ENCODE measurements around the gene KIAA0930. TPM values are rescaled to one million over a fixed set of nuclear protein-coding genes. Genes with fewer than 3 reads are reported as not detected.

The KIAA0930 gene
- total and polyA plus RNA-seq, 2 experiments from 2014 or later = 8.6 to 50.9 TPM

- Histone ChIP-seq H3K9me3 (ENCODE audit: low read depth) (peaks cover 3% of the 10 kb centered on the region), H3K4me2 (ENCODE audit: unreplicated experiment) (no peak overlapping the region), H3K79me2 (ENCODE audit: insufficient read depth) (peaks cover 5% of the 10 kb centered on the region; the same call in 1 of the 2 replicates), H3K36me3 (ENCODE audit: low read depth) (no peaks in the 10 kb centered on the region), H3F3A (ENCODE audit: insufficient read depth) (no peaks in the 10 kb centered on the region), H3K27me3 (replicated peaks; ENCODE audit: insufficient read depth) (no peaks in the 10 kb centered on the region), H3K27ac (no peak overlapping the region), H2AFZ (no peak overlapping the region), H3K9me2 (ENCODE audit: insufficient read depth) (no peaks in the 10 kb centered on the region), H4K20me1 (ENCODE audit: insufficient read depth) (no peaks in the 10 kb centered on the region), H3K9ac (no peak overlapping the region), H3K4me3 (no peak overlapping the region), H3K4me1 (ENCODE audit: insufficient read depth) (peaks cover 8% of the 10 kb centered on the region)
- no peak for DNase-seq
- in situ Hi-C loops (cut with MboI) = no loop called here
- TF ChIP-seq EZH2 (IDR thresholded peaks at IDR 0.05; ENCODE audit: insufficient read depth, poor library complexity, severe bottlenecking) = no peak
- no peak for TF ChIP-seq EZH2phosphoT487 (IDR thresholded peaks at IDR 0.05; ENCODE audit: insufficient read depth, low read depth)
- WGBS, 2 experiments (ENCODE audit: low coverage in 1 of 2, low lambda C conversion rate in 2 of 2, missing lambda C conversion rate in 2 of 2) = 92 to 98% methylated on average over 1 of the region's 1 CpG
Observed at GRCh38 chr22:45144916-45145315, 95.8 kb downstream of the KIAA0930 start.

GRCh38 chr22:45142376-45142775 is 98.3 kb downstream of the KIAA0930 start:
- H3K9me2 ChIP-seq (ENCODE audit: insufficient read depth) = no peaks in the 10 kb centered on the region
- H3K9me3 ChIP-seq (ENCODE audit: low read depth) = peaks cover 3% of the 10 kb centered on the region
- H3K79me2 ChIP-seq (ENCODE audit: insufficient read depth) = no peaks in the 10 kb centered on the region
- H3K27ac ChIP-seq = no peak overlapping the region
- no peak overlapping the region for H3K4me2 ChIP-seq (ENCODE audit: unreplicated experiment)
- no peak overlapping the region for H3K4me3 ChIP-seq
- no peak overlapping the region for H3K9ac ChIP-seq
- 88 to 91% methylated on average over 4 to 15 of the region's 15 CpGs for WGBS, 2 experiments (ENCODE audit: low coverage in 1 of 2, low lambda C conversion rate in 2 of 2, missing lambda C conversion rate in 2 of 2)
- H4K20me1 ChIP-seq (ENCODE audit: insufficient read depth) = no peaks in the 10 kb centered on the region
- no peaks in the 10 kb centered on the region for H3K27me3 ChIP-seq (replicated peaks; ENCODE audit: insufficient read depth)
- no peak for DNase-seq
- in situ Hi-C loops (cut with MboI) = no loop called here
- no peaks in the 10 kb centered on the region for H3K4me1 ChIP-seq (ENCODE audit: insufficient read depth)
- no peak for TF ChIP-seq EZH2phosphoT487 (IDR thresholded peaks at IDR 0.05; ENCODE audit: insufficient read depth, low read depth)
- no peak for TF ChIP-seq EZH2 (IDR thresholded peaks at IDR 0.05; ENCODE audit: insufficient read depth, poor library complexity, severe bottlenecking)
- H3F3A ChIP-seq (ENCODE audit: insufficient read depth) = no peaks in the 10 kb centered on the region
- H3K36me3 ChIP-seq (ENCODE audit: low read depth) = no peaks in the 10 kb centered on the region
- H2AFZ ChIP-seq = no peak overlapping the region

MicroRNA genes within 50 kb of the gene (microRNA counts, 767-probe panel; counts per million panel counts)
- microRNA hsa-miR-1249 = 447 counts per million, percentile 86 among the panel's probes with 10 or more counts

Small RNAs within 50 kb of the gene (microRNA-seq; reads per million reads assigned to microRNA genes)
- gene MIR1249 (ENCODE audit: borderline number of aligned reads) = 31.2 reads per million, percentile 34 among the genes with 10 or more reads in this experiment

Small RNAs within 50 kb of the gene (small RNA-seq; reads per million reads assigned to genes)
- not detected for gene MIR1249 (ENCODE audit: low read depth, low replicate concordance)

Other genes with a start within 250 kb of the KIAA0930 start
- gene PHF21B, start 230.9 kb downstream of the KIAA0930 start, total RNA-seq (2014; rRNA removed; shearing (Covaris generic)) = not detected in 2 replicates
- not detected in 2 replicates for gene PHF21B, start 230.9 kb downstream of the KIAA0930 start, polyA plus RNA-seq (2016; fragmentation: Nextera tagmentation; extraction: Ambion mirVana)
- 30.8 and 91.7 TPM in 2 replicates for gene NUP50, start 77.0 kb downstream of the KIAA0930 start, total RNA-seq (2014; rRNA removed; shearing (Covaris generic))
- 21.1 and 22.3 TPM in 2 replicates for gene NUP50, start 77.0 kb downstream of the KIAA0930 start, polyA plus RNA-seq (2016; fragmentation: Nextera tagmentation; extraction: Ambion mirVana)
- not detected in 2 replicates for gene UPK3A, start 44.1 kb upstream of the KIAA0930 start, total RNA-seq (2014; rRNA removed; shearing (Covaris generic))
- not detected in 2 replicates for gene UPK3A, start 44.1 kb upstream of the KIAA0930 start, polyA plus RNA-seq (2016; fragmentation: Nextera tagmentation; extraction: Ambion mirVana)
- gene FAM118A, start 69.0 kb upstream of the KIAA0930 start, total RNA-seq (2014; rRNA removed; shearing (Covaris generic)) = 5.2 and 11.1 TPM in 2 replicates
- 8.0 and 8.5 TPM in 2 replicates for gene FAM118A, start 69.0 kb upstream of the KIAA0930 start, polyA plus RNA-seq (2016; fragmentation: Nextera tagmentation; extraction: Ambion mirVana)
- 0.13 TPM in 1 of 2 replicates, not detected in the other for gene SMC1B, start 172.7 kb upstream of the KIAA0930 start, total RNA-seq (2014; rRNA removed; shearing (Covaris generic))
- 0.08 TPM in 1 of 2 replicates, not detected in the other for gene SMC1B, start 172.7 kb upstream of the KIAA0930 start, polyA plus RNA-seq (2016; fragmentation: Nextera tagmentation; extraction: Ambion mirVana)
- 0.25 and 0.32 TPM in 2 replicates for gene RIBC2, start 172.8 kb upstream of the KIAA0930 start, total RNA-seq (2014; rRNA removed; shearing (Covaris generic))
- 1.3 and 1.9 TPM in 2 replicates for gene RIBC2, start 172.8 kb upstream of the KIAA0930 start, polyA plus RNA-seq (2016; fragmentation: Nextera tagmentation; extraction: Ambion mirVana)

Measured in GM23248 (cell line).